GM18526 (cell line): ENCODE data around the gene MCTS1.

ENCODE experiments used
- POLR2A ChIP-seq: IDR thresholded peaks from 3 replicates; pipeline ENCODE4 v1.6.1; 2011; ENCODE audit not compliant: insufficient read length; ENCODE audit errors: extremely low read depth

The MCTS1 gene

GRCh38 chrX:120614816-120615215, 10.9 kb downstream of the MCTS1 start:
- TF ChIP-seq POLR2A, result no peak

- no peak for TF ChIP-seq POLR2A
Observed at GRCh38 chrX:120617996-120618630, 14.2 kb downstream of the MCTS1 start.

DNA sequence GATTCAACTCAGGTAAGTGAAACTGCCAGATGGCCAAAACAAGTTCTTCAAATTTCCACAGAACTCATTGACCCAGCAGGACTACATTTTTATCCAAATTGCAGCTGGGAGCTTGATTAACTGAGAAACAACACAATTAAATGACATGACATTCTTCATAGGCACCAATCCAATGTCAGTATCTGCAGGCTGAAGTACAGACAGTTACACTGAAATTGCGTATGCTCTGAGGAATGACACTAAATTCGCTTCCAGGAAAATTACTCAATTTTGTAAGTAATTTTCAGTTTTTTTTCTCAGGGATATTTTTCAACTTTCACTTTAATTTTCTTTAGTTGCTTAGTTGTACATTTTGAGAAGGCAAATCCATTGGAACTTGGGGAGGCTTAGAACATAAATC, 21.5 kb downstream of the MCTS1 start:
- TF ChIP-seq POLR2A, result no peak

DNA sequence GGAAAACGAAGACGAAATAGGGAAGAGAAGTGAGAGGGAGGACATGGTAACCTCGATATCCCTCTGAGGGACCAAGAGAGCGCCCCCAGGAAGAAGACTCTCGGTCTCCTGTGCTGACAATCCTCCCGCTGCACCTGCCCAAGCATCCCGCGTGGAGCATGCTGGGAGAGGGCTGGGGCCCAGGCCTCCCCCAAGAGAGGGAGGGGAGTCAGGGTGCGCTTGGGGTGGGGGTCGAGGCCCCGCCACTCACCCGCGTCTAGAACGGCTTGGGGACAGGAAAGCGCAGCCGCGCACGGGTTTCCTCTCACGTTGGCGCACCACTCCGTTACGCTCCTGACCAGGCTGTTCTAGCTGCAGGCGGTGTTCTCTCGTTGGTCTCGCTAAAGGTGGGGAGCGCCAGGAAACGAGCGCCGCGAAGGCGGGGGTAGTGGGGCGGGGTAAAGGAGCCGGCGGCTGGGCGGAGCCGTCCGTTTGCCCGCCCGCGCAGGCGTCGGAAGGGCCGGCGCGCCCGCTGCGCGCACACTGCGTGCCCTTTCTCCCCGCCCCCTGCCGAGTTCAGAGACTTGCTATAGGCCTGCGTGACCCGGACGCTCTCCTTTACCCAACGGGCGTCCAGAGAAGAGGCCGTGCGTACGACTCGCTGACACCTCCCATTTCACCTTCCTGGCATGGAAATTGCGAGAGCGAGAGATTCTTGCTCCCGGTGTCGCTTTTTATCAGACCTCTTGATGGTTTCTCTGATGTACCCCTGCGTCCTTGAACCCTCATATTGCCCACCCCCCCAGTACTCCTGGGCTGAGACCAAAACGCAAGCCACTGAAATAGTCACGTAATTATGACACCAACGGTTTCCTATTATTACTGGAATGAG, 26.0 kb downstream of the MCTS1 start, which contains the start of gene C1GALT1C1:
Gene C1GALT1C1 (minus strand): TSS at position 388 of the 871 bp plus-strand sequence. CDS start 2,888 bp downstream, outside the sequence.
- peak; percentile 56 for TF ChIP-seq POLR2A

- no peak for TF ChIP-seq POLR2A
Observed at GRCh38 chrX:120638619-120639018, 34.7 kb downstream of the MCTS1 start.

GRCh38 chrX:120642871-120643270, 39.0 kb downstream of the MCTS1 start:
- TF ChIP-seq POLR2A, result no peak

- TF ChIP-seq POLR2A, result no peak
Observed at GRCh38 chrX:120647127-120647526, 43.2 kb downstream of the MCTS1 start.

- no peak for TF ChIP-seq POLR2A
Observed at GRCh38 chrX:120653000-120653399, 49.1 kb downstream of the MCTS1 start.

DNA sequence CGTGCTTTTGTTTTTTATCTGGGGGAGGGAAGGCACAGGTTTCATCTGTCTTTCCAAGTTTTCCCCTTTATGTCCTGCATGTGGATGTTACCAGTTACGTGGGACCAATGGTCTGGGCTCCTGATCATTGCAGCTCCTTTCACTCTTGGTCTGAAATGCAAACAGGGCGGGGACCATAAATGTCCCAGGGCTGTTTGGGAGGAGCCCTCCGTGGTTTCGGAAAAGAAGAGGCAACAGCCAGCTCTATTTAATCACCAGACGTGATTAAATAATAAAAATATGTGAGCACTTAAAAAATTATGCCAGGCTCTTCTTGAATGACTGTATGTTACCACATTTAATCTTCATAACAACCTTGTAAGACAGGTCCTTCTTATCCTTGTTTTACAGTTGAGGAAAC, 56.7 kb downstream of the MCTS1 start:
- no peak for TF ChIP-seq POLR2A
